Erythroblast (primary cell): ENCODE measurements around the gene DOCK11.
"Not testable (repeated sequence)": the region's sequence is repeated elsewhere in the genome, so short reads cannot be mapped to it uniquely, and the experiment has no call there.

Experiments
- DNase-seq, 2 experiments: peaks; one replicate each; lab custom pipeline; 2025; lab: John Stamatoyannopoulos, UW
- GATA1 ChIP-seq: IDR thresholded peaks from 2 replicates; pipeline ENCODE4 v1.6.1; 2011; ENCODE audit warnings: low read depth, mild to moderate bottlenecking, control low read depth, low read length, moderate library complexity
- POLR2A ChIP-seq: IDR thresholded peaks from 2 replicates; pipeline ENCODE4 v1.6.1; 2011; ENCODE audit warnings: mild to moderate bottlenecking, low read length

DOCK11 gene

DNA sequence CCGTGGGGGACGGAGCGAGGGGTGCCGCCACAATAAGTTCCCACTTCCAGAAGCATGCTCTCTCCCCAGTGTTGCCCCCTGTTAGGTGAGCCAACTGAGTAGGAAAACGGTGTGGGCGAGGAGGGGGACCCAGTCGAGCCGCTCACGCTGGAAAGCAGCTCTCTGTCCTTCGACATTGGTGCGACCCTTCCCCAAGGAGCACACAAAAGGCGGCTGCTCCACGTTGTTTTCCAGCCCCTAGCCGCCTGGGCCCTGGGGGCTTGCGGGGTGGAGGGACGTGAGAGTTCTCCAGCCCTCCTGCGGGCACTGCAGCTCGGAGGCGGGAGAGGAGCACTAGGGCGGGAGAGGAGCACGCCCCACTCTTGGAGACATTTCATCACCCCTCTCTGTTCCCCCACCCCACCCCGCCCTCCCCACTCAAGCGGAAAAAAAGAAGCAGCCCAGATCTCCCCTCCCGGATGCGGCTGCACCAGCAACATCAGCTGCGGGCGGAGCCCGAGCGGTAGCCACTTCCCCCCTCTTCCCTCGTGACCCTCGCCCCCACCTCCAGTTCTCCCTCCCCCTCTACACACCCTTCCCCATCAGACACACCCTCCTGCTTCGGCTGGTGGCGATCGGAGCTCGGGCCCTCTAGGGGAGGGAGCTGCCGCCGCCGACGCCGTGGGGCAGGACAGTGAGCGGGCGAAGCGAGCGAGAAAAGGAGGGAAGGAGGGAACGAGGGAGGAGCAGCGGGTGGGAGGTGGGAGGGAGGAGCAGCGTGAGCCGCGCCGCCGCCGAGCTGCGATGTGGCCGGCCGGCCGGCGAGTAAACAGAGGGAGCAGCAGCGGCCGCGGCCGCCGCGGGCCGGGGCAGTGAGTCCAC is at the start of gene DOCK11:
Gene DOCK11, plus strand, starts transcription at position 755 of the 861 bp plus-strand sequence. CDS start 157 bp downstream, outside the sequence.
- DNase-seq = peak; percentile 87
- TF ChIP-seq GATA1 (no peak), POLR2A (peak; percentile 35)

DNA sequence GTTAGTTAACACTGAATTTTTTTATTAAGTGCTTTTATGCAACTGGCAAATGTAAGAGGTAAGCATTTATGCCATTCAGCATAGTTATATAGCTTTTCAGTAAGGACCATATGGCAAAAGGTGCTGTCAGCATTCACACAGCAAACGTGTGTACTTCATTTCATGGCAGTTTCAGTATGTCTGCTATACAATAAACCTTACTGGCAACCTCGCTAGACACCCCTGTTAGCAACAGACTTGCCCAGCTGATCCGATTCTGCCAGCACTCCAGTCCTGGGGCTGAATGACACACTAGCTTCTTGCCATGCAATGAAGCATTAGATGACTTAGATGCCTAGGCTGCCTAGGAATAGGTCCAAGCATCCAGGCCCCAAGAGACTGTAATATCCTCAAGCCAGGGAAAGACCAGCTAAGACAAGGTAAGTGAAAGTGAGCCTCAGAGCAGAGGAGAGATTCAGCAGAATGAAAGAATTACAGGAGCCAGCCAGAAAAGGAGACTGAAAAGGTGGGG is 47.3 kb upstream of the DOCK11 start:
- TF ChIP-seq GATA1 = no peak
- no peak for TF ChIP-seq POLR2A

DNA sequence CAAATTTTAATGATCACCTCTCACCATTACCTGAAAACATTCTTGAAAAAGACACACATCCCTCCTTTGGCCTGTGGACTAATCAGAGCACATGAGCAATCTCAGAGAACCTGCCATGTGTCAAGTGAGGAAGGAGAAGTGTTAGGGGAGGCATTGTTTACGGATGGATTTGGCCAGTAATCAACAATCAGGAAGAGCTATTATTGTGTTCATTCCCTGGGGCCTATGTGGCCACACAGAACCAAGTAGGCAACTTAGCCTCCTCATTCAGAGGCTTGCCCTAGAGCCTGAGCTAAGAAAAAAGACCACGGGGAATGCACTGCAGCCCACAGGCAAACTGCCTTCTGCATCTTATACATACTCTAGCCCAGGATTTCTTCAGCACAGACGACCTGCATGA is 40.6 kb upstream of the DOCK11 start:
- no peak for DNase-seq
- TF ChIP-seq POLR2A (no peak), GATA1 (no peak)

More for the DNA sequence above, 47.3 kb upstream of the DOCK11 start:
- no peak for DNase-seq

DNA sequence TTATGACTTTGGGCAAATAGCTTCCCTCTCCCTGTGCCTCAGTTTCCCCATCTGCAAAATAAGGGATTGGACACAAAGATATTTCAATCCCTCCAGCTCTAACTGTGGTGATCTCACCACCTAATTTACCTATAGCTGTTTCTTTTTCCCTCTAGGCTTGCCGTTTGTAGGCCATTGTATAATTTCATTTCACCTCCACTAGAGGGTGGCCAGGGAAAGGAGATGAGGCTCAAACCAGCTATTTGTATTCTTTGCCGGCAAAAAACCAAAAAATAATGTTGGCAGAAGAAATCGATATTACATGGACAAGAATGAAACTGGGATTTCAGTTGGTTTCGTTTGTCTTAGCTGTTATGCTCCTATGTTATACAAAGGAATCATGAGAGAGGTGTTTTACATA is 36.1 kb upstream of the DOCK11 start:
- no peak for TF ChIP-seq GATA1
- TF ChIP-seq POLR2A = no peak

DNA sequence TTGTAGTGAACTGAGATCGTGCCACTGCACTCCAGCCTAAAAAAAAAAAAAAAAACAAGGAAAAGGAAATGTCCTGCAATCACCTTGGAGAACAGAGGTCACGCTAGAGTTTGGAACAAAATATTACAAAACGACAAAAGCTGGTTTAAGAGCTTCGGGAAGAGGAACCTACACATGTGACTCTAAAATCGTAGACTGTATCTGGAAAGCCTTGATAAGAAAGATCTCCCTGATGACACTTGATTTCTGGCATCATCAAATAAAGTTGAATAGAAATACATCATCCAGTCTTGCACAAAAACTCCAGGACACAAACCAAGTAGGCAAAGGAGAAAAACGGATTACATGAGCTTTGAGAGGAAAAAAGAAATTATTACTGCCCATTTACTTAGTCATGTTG is 31.1 kb upstream of the DOCK11 start:
- no peak for TF ChIP-seq POLR2A
- TF ChIP-seq GATA1 = no peak
- DNase-seq = no peak

More for the DNA sequence above, 36.1 kb upstream of the DOCK11 start:
- DNase-seq = peak; percentile 32 to 51

DNA sequence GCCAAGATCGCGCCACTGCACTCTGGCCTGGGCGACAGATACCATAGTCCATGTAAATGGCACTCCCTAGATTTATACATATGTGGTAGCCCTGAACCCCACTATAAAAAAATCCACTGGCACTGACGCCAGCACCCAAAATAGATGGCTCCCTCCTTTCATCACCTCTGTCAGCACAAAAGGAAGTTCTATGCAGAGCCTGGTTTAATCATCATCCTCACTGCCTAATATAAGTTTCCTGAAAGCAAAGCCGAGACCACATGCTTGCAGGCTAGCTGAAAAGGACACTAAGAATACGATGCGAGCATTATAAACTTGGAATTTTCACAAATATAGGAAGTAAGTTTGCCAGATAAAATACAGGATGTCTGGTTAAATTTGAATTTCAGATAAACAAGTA is 27.5 kb upstream of the DOCK11 start:
- no peak for TF ChIP-seq GATA1
- no peak for TF ChIP-seq POLR2A
- no peak for DNase-seq

DNA sequence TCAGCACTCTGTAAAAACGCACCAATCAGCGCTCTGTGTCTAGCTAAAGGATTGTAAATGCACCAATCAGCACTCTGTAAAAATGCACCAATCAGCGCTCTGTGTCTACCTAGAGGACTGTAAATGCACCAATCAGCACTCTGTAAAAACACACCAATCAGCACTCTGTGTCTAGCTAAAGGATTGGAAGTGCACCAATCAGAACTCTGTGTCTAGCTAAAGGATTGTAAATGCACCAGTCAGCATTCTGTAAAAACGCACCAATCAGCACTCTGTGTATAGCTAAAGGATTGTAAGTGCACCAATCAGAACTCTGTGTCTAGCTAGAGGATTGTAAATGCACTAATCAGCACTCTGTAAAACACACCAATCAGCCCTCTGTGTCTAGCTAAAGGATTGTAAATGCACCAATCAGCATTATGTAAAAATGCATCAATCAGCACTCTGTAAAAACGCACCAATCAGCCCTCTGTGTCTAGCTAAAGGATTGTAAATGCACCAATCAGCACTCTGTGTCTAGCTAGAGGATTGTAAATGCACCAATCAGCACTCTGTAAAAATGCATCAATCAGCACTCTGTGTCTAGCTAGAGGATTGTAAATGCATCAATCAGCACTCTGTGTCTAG is 24.8 kb upstream of the DOCK11 start:
- DNase-seq = not testable (repeated sequence)

DNA sequence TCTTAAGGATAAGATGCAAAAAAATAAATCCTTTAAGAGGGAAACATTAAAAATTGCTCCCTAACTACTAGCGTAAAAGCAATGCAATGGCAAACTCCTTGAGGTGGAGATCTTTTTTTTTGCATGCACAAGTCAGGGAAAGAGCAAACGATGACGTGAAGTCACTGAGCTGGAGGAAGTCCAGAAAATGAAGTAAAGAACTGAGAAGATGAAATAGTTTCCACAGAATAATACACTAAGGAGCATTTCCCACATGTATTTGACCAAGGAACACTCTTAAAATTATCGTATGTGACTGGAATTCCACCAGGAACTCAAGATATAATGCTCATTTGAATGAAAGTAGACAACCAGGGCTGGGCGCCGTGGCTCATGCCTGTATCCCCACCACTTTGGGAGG is 21.0 kb upstream of the DOCK11 start:
- TF ChIP-seq GATA1 = no peak
- TF ChIP-seq POLR2A = no peak
- DNase-seq = no peak

DNA sequence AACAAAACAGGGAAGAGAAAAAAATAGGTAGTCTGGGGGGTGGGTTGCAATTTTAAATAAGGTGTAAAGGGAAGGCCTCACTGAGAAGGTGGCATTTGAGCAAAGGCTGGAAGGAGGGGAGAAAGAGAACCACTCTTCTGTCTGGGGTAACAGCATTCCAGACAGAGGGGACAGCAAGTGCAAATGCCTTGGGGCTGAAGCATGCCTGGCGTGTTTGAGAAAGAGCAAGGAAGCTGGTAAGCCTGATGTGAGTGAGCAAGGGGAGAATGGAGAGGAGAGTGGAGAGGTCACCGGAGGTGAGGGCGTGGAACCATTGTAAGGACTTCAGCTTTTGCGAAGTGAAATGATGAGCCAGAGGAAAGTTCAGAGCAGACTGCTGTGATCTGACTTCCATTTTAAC is 19.7 kb upstream of the DOCK11 start:
- no peak for TF ChIP-seq GATA1
- no peak for TF ChIP-seq POLR2A
- no peak for DNase-seq

DNA sequence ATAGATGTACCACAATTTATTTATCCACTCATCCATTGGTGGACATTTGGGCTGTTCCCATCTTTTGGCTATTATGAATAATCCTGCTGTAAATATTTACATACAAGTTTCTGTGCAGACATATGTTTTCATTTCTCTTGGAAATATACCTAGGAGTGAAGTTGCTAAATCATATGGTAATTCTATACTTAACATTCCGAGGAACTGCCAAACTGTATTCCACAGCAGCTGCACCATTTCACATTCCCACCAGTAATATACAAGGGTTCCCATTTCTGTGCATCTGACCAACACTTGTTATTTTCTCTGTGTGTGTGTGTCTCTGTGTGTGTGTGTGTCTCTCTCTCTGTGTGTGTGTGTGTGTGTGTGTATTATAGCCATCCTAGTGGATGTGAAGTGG is 15.4 kb upstream of the DOCK11 start:
- TF ChIP-seq GATA1 = no peak
- no peak for TF ChIP-seq POLR2A
- DNase-seq = no peak

DNA sequence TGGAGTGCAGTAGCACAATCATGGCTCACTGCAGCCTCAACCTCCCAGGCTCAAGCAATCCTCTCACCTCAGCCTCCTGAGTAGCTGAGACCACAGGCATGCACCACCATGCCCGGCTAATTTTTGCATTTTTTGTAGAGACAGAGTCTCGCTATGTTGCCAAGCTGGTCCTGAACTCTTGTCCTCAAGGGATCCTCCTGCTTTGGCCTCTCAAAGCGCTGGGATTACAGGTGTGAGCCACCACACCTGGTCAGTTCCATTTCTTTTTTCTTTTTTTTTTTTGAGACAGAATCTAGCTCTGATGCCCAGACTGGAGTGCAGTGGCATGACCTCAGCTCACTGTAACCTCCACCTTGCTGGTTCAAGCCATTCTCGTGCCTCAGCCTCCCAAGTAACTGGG is 13.2 kb upstream of the DOCK11 start:
- DNase-seq = not testable (repeated sequence)

DNA sequence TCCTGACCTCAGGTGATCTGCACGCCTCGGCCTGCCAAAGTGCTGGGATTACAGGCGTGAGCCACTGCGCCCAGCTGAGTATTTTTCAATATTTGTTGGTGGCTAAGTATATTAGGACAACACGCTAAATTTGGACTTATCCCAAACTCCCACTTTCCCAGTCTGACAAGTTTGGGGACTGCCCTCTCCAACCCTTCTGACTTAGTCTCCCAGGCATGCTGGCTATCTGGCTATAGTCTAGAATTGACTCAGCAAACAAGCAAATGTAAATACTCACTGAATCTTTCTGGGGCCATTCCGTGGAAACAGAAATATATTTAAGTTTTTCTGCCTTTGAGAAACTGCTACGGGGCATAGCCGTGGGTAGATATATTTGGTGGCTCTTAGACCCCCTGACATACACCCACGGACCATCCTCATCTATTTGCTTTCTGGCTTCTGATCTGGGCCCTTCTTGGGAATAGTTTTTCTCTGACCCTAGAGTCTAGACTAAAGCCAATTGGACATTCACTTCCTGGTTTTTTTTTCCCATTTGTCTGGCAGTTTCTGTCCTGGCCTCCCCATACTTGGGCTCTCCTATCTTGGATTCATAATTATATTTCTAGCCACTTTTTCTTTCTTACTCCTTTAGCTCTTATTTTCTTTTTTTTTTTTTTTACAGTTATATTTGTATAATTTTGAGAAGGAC is 11.3 kb upstream of the DOCK11 start:
- DNase-seq = no peak
- TF ChIP-seq GATA1 (no peak), POLR2A (no peak)

DNA sequence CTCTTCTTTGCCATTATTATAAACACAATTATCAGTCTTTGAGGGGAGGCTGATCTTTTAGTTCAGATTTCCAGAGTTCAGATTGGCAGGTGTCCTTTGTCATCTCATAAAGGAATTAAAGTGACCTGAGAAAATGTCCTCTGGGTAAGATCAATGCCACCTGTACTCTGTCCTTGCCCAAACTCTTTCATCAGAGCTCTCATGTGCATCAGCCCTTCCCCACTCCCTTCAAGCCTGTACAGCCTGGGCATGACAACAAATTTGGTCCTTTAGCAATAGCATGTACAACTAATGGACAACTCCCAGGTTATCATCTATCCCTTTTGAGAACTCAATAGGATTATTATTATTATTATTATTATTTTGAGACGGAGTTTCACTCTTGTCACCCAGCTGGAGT is 8.9 kb upstream of the DOCK11 start:
- not testable (repeated sequence) for DNase-seq

DNA sequence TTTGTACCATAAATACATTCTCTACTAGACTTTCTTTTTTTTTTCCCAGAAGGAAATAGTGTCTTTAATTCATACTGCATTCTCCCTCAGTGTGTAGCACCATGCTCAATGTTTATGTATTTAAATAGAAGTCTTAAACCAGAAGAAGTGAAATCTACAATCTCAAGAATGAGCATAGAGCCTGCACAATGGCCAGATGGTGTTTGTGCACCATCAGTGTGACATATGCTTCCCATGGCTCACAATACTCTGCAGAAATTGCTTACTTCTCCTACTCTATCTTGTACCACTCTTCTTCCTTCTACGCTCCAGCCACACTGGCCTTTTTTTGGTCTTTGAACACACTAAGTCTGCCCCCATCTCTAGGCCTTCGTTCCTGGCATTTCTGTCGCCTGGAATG is 2.6 kb upstream of the DOCK11 start:
- TF ChIP-seq POLR2A (no peak), GATA1 (no peak)
- no peak for DNase-seq
